OCI-LY1 (cell line): ENCODE data around the gene CBLIF.

Source experiments
- H2AFZ ChIP-seq: fragments of 200-600 bp; sonication (generic), shearing (Covaris generic); 2 replicates; pipeline ENCODE4 v1.6.0; 2014; ENCODE audit warnings: antibody characterized with exemption, mild to moderate bottlenecking, low read length
- H3F3A ChIP-seq: fragments of 200-600 bp; sonication (generic), shearing (Covaris generic); 2 replicates; pipeline ENCODE4 v1.6.0; 2014; ENCODE audit warnings: mild to moderate bottlenecking, antibody characterized with exemption, low read length, moderate library complexity; ENCODE audit not compliant: insufficient read depth
- H3K27ac ChIP-seq: fragments of 200-600 bp; sonication (generic); 2 replicates; pipeline ENCODE4 v1.5.1; 2014; ENCODE audit warnings: low read length, mixed run types, mild to moderate bottlenecking, low read depth; ENCODE audit not compliant: poor library complexity, severe bottlenecking
- H3K27me3 ChIP-seq: fragments of 200-600 bp; sonication (generic); 2 replicates; pipeline ENCODE4 v1.6.0; 2014; ENCODE audit warnings: antibody characterized with exemption, mild to moderate bottlenecking, low read length, moderate library complexity; ENCODE audit not compliant: insufficient read depth
- H3K36me3 ChIP-seq: fragments of 200-600 bp; sonication (generic); 2 replicates; pipeline ENCODE4 v1.6.1; 2014; ENCODE audit warnings: mild to moderate bottlenecking, antibody characterized with exemption, low read length, moderate library complexity, mixed read lengths; ENCODE audit not compliant: insufficient read depth
- H3K4me1 ChIP-seq: fragments of 200-600 bp; sonication (generic); 2 replicates; pipeline ENCODE4 v1.5.1; 2014; ENCODE audit warnings: mild to moderate bottlenecking, low read length, moderate library complexity; ENCODE audit not compliant: insufficient read depth, severe bottlenecking
- H3K4me2 ChIP-seq: fragments of 200-600 bp; sonication (generic), shearing (Covaris generic); 2 replicates; pipeline ENCODE4 v1.6.1; 2014; ENCODE audit warnings: low read length
- H3K4me3 ChIP-seq: fragments of 200-600 bp; sonication (generic); 2 replicates; pipeline ENCODE4 v1.5.1; 2014; ENCODE audit warnings: low read length, low read depth, mild to moderate bottlenecking, mixed read lengths; ENCODE audit not compliant: poor library complexity, severe bottlenecking
- H3K79me2 ChIP-seq: fragments of 200-600 bp; shearing (Covaris generic); 2 replicates; pipeline ENCODE4 v1.6.1; 2016; ENCODE audit warnings: mixed run types, low read length, mixed read lengths; ENCODE audit not compliant: insufficient read depth
- H3K9ac ChIP-seq: fragments of 200-600 bp; sonication (generic), shearing (Covaris generic); 2 replicates; pipeline ENCODE4 v1.6.1; 2014; ENCODE audit warnings: mild to moderate bottlenecking, low read length, mixed read lengths
- H3K9me2 ChIP-seq: fragments of 200-600 bp; sonication (generic), shearing (Covaris generic); 2 replicates; pipeline ENCODE4 v1.6.1; 2014; ENCODE audit warnings: low read depth, mild to moderate bottlenecking, low read length, mixed read lengths
- H3K9me3 ChIP-seq: fragments of 200-600 bp; shearing (Covaris generic); 2 replicates; pipeline ENCODE4 v1.6.1; 2014; ENCODE audit warnings: low read length, mixed read lengths
- H4K20me1 ChIP-seq: fragments of 200-600 bp; sonication (generic), shearing (Covaris generic); 2 replicates; pipeline ENCODE4 v1.6.0; 2016; ENCODE audit warnings: mild to moderate bottlenecking, low read length; ENCODE audit not compliant: insufficient read depth
- EZH2 ChIP-seq: fragments of 200-600 bp; sonication (generic), shearing (Covaris generic); IDR thresholded peaks from 2 replicates; pipeline ENCODE4 v1.8.0; 2017; ENCODE audit warnings: borderline replicate concordance, mixed run types, mild to moderate bottlenecking, antibody characterized with exemption, low read length, moderate library complexity, mixed read lengths
- TF ChIP-seq, protein P1 (sequence below): fragments of 200-600 bp; sonication (generic), shearing (Covaris generic); IDR thresholded peaks from 2 replicates; pipeline ENCODE4 v1.5.1; 2017; ENCODE audit warnings: mild to moderate bottlenecking, antibody characterized with exemption, low read length, moderate library complexity, mixed read lengths

CBLIF gene

DNA sequence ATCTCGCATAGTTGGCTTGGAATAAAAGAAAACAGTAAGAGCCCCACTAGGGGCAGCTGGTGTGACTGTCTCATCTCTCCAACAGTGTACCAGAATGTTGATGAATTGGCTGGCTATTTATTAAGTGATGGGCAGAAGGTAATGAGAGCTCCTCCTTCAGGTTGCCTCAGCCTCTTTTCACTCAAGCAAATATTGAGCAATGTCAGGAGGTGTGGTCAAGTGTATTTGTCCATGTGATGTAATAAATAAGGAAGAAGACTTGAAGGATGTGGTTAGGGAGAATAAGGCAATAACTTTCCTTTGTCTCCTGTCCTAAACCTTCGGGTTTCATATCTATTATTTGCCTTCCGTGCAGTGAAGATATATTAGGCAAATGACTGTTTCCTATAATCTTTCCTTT lies 21.1 kb upstream of the CBLIF start, which contains the start of gene TCN1:
TSS of gene TCN1 (minus strand) at position 91 of the 400 bp plus-strand sequence. CDS start at position 74, 17 bp downstream.
- no peaks in the 10 kb centered on the region for H4K20me1 ChIP-seq
- no peaks in the 10 kb centered on the region for H3K4me1 ChIP-seq
- TF ChIP-seq, protein P1, sequence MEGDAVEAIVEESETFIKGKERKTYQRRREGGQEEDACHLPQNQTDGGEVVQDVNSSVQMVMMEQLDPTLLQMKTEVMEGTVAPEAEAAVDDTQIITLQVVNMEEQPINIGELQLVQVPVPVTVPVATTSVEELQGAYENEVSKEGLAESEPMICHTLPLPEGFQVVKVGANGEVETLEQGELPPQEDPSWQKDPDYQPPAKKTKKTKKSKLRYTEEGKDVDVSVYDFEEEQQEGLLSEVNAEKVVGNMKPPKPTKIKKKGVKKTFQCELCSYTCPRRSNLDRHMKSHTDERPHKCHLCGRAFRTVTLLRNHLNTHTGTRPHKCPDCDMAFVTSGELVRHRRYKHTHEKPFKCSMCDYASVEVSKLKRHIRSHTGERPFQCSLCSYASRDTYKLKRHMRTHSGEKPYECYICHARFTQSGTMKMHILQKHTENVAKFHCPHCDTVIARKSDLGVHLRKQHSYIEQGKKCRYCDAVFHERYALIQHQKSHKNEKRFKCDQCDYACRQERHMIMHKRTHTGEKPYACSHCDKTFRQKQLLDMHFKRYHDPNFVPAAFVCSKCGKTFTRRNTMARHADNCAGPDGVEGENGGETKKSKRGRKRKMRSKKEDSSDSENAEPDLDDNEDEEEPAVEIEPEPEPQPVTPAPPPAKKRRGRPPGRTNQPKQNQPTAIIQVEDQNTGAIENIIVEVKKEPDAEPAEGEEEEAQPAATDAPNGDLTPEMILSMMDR: no peak
- no peak for TF ChIP-seq EZH2
- H3K27me3 ChIP-seq: no peaks in the 10 kb centered on the region
- H3F3A ChIP-seq: no peaks in the 10 kb centered on the region
- H3K9me2 ChIP-seq: no peaks in the 10 kb centered on the region
- H3K4me3 ChIP-seq: no peak within 1 kb of the TSS
- H3K9ac ChIP-seq: no peak within 1 kb of the TSS
- H3K79me2 ChIP-seq: no peaks in the 10 kb centered on the region
- H3K9me3 ChIP-seq: no peaks in the 10 kb centered on the region
- no peak within 1 kb of the TSS for H2AFZ ChIP-seq
- no peaks in the 10 kb centered on the region for H3K36me3 ChIP-seq
- H3K27ac ChIP-seq: no peak within 1 kb of the TSS
- H3K4me2 ChIP-seq: no peak within 1 kb of the TSS

DNA sequence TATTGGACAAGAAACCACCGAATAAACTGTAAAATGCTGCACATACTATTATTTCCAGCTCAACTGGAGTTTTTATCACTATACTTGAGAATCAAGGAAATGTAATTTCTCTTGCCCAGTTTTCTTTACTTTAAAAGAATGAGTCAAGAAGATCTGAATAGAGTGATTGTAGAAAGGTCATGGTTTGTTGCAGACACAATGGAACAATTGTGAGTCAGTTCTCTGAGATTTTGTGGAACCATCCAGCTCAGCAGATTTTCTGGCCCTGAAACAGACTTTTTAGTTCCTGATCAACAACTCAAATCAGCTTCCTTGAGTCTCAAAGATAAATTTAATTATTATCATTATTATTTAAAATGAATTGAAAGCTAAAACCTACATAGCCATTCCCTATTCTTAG lies 19.7 kb upstream of the CBLIF start:
- TF ChIP-seq, protein P1: no peak
- no peak for TF ChIP-seq EZH2
- H4K20me1 ChIP-seq: no peaks in the 10 kb centered on the region
- H3K27me3 ChIP-seq: no peaks in the 10 kb centered on the region
- no peaks in the 10 kb centered on the region for H3K36me3 ChIP-seq
- no peaks in the 10 kb centered on the region for H3K79me2 ChIP-seq
- H3K9ac ChIP-seq: no peak overlapping the region
- no peak overlapping the region for H3K4me2 ChIP-seq
- no peaks in the 10 kb centered on the region for H3K9me3 ChIP-seq
- H3K9me2 ChIP-seq: no peaks in the 10 kb centered on the region
- no peaks in the 10 kb centered on the region for H3F3A ChIP-seq
- no peak overlapping the region for H3K4me3 ChIP-seq
- no peak overlapping the region for H3K27ac ChIP-seq
- no peaks in the 10 kb centered on the region for H3K4me1 ChIP-seq
- no peak overlapping the region for H2AFZ ChIP-seq

DNA sequence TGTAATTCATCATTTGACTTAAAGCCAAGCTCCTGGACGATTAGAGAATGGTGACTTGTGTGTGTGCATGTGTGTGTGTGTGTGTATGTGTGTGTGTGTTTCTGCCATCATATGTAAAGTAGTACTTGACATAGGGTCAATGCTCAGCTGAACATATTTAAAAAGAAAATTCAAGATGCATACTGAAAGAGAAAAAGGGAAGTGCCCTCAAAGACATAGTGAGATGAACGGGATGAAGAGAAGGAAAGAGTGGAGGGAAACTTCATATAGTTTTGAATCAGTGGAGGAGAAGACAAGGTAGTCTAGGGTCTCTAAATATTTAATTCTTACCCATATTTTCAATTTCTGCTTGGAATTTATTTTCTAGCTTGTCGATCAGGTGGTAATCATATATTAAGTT lies 17.0 kb upstream of the CBLIF start:
- Histone ChIP-seq H3K4me1 (no peaks in the 10 kb centered on the region), H3K27ac (no peak overlapping the region)

More for the DNA sequence above, 17.0 kb upstream of the CBLIF start:
- Histone ChIP-seq H3K9me2 (no peaks in the 10 kb centered on the region), H3K79me2 (no peaks in the 10 kb centered on the region), H4K20me1 (no peaks in the 10 kb centered on the region), H3K9me3 (no peaks in the 10 kb centered on the region), H3K4me2 (no peak overlapping the region), H3K9ac (no peak overlapping the region), H3K27me3 (no peaks in the 10 kb centered on the region), H3K4me3 (no peak overlapping the region), H3F3A (no peaks in the 10 kb centered on the region), H2AFZ (no peak overlapping the region), H3K36me3 (no peaks in the 10 kb centered on the region)
- no peak for TF ChIP-seq EZH2
- TF ChIP-seq, protein P1: no peak
